Natural killer cell (primary cell): ENCODE measurements around the gene FCF1. TPM values are rescaled to one million over a fixed set of nuclear protein-coding genes. Genes with fewer than 3 reads are reported as not detected.

Source experiments
- ATAC-seq, 3 donors: fragments of 150-1000 bp in 2 of 3; fragments of 200-7000 bp in 1 of 3; cut with Tn5 transposase; 1 replicate in 1 of 3; 2 replicates in 2 of 3; pipeline ENCODE4 v1.10.0; 2021; ENCODE audit warnings: mild to moderate bottlenecking in 2 of 3, moderate library complexity in 2 of 3
- DNase-seq, 2 donors: peaks; one replicate each; pipeline versions ENCODE4 v3.0.0 to v3.0.0-alpha.2; 2013 to 2021; ENCODE audit warnings: mixed read lengths in 1 of 2
- H3K27ac ChIP-seq: one replicate; pipeline ENCODE4 v1.5.1; 2013; ENCODE audit warnings: mild to moderate bottlenecking, low read length
- H3K27me3 ChIP-seq: one replicate; pipeline ENCODE4 v1.6.1; 2013; ENCODE audit warnings: low read length; ENCODE audit not compliant: control insufficient read depth, insufficient read depth
- H3K36me3 ChIP-seq: one replicate; pipeline ENCODE4 v1.6.1; 2013; ENCODE audit warnings: low read length; ENCODE audit not compliant: control insufficient read depth, insufficient read depth
- H3K4me1 ChIP-seq: one replicate; pipeline ENCODE4 v1.6.1; 2013; ENCODE audit warnings: low read length; ENCODE audit not compliant: control insufficient read depth, insufficient read depth
- H3K4me3 ChIP-seq: one replicate; pipeline ENCODE4 v1.5.1; 2013; ENCODE audit warnings: low read length
- H3K9me3 ChIP-seq: one replicate; pipeline ENCODE4 v1.6.1; 2013; ENCODE audit warnings: low read length; ENCODE audit not compliant: control insufficient read depth, insufficient read depth
- H3K27ac Mint-ChIP-seq, 2 donors: one replicate each; pipeline ENCODE4 v1.8.0; 2022; ENCODE audit warnings: mild to moderate bottlenecking in 2 of 2, mixed read lengths in 2 of 2, moderate library complexity in 1 of 2
- H3K27me3 Mint-ChIP-seq, 2 donors: one replicate each; pipeline ENCODE4 v1.8.0; 2022; ENCODE audit warnings: low read depth in 2 of 2, mixed read lengths in 2 of 2
- H3K36me3 Mint-ChIP-seq: one replicate; pipeline ENCODE4 v1.8.0; 2022; ENCODE audit warnings: mixed read lengths
- H3K4me1 Mint-ChIP-seq, 2 donors: one replicate each; pipeline ENCODE4 v1.8.0; 2022; ENCODE audit warnings: mixed read lengths in 2 of 2
- H3K4me3 Mint-ChIP-seq: one replicate; pipeline ENCODE4 v1.8.0; 2022; ENCODE audit warnings: mild to moderate bottlenecking, moderate library complexity, mixed read lengths
- H3K9me3 Mint-ChIP-seq, 2 donors: one replicate each; pipeline ENCODE4 v1.8.0; 2022; ENCODE audit warnings: mixed read lengths in 2 of 2
- WGBS: methylation state at CpG from one replicate; pipeline ENCODE4 v1.1.7; 2013; ENCODE audit warnings: missing lambda C conversion rate; ENCODE audit not compliant: insufficient coverage; 5-methylcytosine and 5-hydroxymethylcytosine counted together
- intact Hi-C: fragments of 100-400 bp; cut with micrococcal nuclease; formaldehyde crosslinking; loops from one replicate; pipeline ENCODE4 v1.14.2; 2022
- total RNA-seq, 4 donors: library from RNA; stranded (reverse); fragments of 120-200 nt in 1 of 4; gene quantifications; one replicate each; pipeline versions ENCODE4 v1.2.3 to v1.2.4, GENCODE V29; 2013 to 2022
- TF ChIP-seq, protein P1 (sequence below): fragments of 200-600 bp; IDR thresholded peaks from one replicate; pipeline ENCODE4 v1.8.0; 2022; ENCODE audit warnings: antibody characterized with exemption

The FCF1 gene
- total RNA-seq, 3 donors from 2014 or later (not counting 1 experiment from before 2014, with no cell fraction given), result 37.1 to 49.6 (median 40.4) TPM

DNA sequence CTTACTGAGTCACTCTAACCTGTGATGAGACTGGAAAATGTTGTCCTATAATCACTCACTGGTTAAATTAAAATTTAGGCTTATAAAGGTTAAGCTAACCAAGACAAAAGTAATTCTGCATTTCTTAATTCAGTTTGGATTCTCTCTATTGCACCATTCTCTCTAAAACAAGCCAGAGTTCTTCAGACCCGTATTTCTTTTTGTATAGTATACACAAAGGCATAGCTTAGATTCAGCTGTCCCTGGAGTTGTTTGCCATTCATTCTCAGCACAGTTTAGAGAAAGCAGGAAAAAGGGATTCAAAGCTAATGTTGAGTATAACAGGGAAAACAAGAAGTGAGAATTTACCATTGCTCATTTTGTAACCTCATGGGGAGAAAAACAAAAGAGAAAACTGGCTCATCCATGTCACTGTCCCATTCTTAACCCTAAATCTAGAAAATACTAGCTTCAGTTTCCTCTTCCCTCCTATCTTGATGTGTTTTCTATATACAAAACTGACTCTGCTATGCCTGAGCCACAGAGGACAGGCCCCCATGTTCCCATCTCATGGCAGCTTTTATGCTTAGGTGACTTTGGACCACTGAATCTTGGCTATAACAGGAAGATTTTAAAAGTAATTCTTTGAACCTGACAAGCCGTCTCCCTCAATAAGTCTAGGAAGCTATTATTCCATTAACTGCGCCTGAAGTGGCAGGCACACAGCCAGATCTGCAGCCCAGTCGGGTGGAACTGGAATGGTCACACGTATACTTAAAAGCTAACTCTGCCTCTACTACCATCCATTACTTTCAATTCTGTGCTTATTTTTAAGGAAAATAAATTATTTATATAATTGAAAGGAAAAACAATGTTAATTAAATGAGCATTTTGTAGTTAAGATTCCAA is 7.1 kb upstream of the FCF1 start:
- Histone ChIP-seq H3K4me1 (no peaks in the 10 kb centered on the region), H3K36me3 (no peaks in the 10 kb centered on the region), H3K9me3 (peaks cover 5% of the 10 kb centered on the region), H3K27me3 (no peaks in the 10 kb centered on the region), H3K27ac (no peak overlapping the region), H3K4me3 (no peak overlapping the region)
- H3K36me3 Mint-ChIP-seq, result no peaks in the 10 kb centered on the region
- no peak overlapping the region for H3K4me3 Mint-ChIP-seq
- 86% methylated on average over 5 of the region's 5 CpGs for WGBS
- TF ChIP-seq, protein P1, sequence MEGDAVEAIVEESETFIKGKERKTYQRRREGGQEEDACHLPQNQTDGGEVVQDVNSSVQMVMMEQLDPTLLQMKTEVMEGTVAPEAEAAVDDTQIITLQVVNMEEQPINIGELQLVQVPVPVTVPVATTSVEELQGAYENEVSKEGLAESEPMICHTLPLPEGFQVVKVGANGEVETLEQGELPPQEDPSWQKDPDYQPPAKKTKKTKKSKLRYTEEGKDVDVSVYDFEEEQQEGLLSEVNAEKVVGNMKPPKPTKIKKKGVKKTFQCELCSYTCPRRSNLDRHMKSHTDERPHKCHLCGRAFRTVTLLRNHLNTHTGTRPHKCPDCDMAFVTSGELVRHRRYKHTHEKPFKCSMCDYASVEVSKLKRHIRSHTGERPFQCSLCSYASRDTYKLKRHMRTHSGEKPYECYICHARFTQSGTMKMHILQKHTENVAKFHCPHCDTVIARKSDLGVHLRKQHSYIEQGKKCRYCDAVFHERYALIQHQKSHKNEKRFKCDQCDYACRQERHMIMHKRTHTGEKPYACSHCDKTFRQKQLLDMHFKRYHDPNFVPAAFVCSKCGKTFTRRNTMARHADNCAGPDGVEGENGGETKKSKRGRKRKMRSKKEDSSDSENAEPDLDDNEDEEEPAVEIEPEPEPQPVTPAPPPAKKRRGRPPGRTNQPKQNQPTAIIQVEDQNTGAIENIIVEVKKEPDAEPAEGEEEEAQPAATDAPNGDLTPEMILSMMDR, result no peak
- H3K27ac Mint-ChIP-seq, result peak overlapping the region in 1 of 2 donors; percentile 0
- H3K4me1 Mint-ChIP-seq, result peaks cover 49 to 69% of the 10 kb centered on the region in 2 donors
- no peak for ATAC-seq
- no peaks in the 10 kb centered on the region for H3K27me3 Mint-ChIP-seq
- intact Hi-C loops, result no loop called here
- no peaks in the 10 kb centered on the region for H3K9me3 Mint-ChIP-seq
- DNase-seq, result no peak

DNA sequence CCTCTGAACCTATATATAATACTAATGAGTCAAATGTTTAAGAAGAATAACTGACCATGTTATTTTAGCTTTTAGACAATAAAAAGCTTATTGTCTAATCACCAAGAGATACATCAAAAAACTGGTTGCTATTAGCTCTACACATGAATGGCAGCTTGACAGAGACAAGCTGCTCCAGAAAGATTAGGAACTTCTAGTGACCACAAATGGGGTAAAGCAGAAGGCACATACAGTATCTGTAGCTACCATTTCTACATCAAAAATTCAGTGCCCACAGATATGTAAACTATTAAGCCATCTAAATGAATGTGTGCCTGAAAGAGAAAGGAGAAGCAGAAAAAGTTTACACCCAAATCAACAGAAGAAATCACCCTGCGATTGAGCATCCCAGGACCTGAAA is 2.5 kb upstream of the FCF1 start:
- H3K4me3 ChIP-seq, result no peak overlapping the region
- peaks cover 53 to 64% of the 10 kb centered on the region in 2 donors for H3K4me1 Mint-ChIP-seq
- 86% methylated on average over 1 of the region's 1 CpG for WGBS
- intact Hi-C loops, result loop anchor here (5.0 kb wide), 1 partner anchor 952 kb away; the partner anchor contains the start of genes ERG28 and TTLL5
- no peaks in the 10 kb centered on the region for H3K27me3 ChIP-seq
- H3K4me3 Mint-ChIP-seq, result peak overlapping the region; percentile 56
- no peaks in the 10 kb centered on the region for H3K27me3 Mint-ChIP-seq
- no peaks in the 10 kb centered on the region for H3K9me3 Mint-ChIP-seq
- H3K27ac Mint-ChIP-seq, result peak overlapping the region in 1 of 2 donors; percentile 70
- TF ChIP-seq, protein P1, result no peak
- H3K36me3 Mint-ChIP-seq, result peaks cover 4% of the 10 kb centered on the region
- no peaks in the 10 kb centered on the region for H3K9me3 ChIP-seq
- ATAC-seq, result no peak
- H3K36me3 ChIP-seq, result peaks cover 6% of the 10 kb centered on the region
- H3K4me1 ChIP-seq, result peaks cover 7% of the 10 kb centered on the region
- no peak for DNase-seq
- no peak overlapping the region for H3K27ac ChIP-seq

DNA sequence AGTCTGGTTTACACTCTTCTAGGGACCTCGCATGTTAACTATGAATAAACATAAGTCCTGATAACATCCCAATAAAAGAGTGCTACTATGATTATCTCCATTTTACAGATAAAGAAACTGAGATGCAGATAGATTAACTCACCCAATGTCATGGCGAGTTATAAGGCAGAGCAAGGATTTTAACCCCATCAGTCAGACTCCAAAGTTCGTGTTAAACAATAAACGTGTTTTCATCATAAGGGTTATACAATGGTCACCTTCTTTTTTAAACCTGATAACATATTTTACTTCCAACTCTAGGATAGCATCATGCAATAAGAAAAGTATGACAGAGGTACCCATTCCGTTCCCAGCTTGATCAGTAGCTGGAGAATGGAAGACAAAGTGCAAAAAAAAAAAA is 1.3 kb upstream of the FCF1 start:
- Histone ChIP-seq H3K36me3 (peaks cover 17% of the 10 kb centered on the region), H3K4me3 (no peak overlapping the region), H3K27me3 (no peaks in the 10 kb centered on the region), H3K9me3 (no peaks in the 10 kb centered on the region), H3K27ac (no peak overlapping the region), H3K4me1 (peaks cover 7% of the 10 kb centered on the region)
- 92% methylated on average over 3 of the region's 5 CpGs for WGBS
- H3K4me1 Mint-ChIP-seq, result peaks cover 50 to 58% of the 10 kb centered on the region in 2 donors
- ATAC-seq (no peak), DNase-seq (no peak)
- H3K4me3 Mint-ChIP-seq, result peak overlapping the region; percentile 97
- intact Hi-C loops, result loop anchor here (2.0 to 5.0 kb wide), 3 partner anchors 95 to 951 kb away; partner anchors contain the start of genes ERG28, ISCA2, NPC2 and TTLL5
- H3K27me3 Mint-ChIP-seq, result no peaks in the 10 kb centered on the region
- TF ChIP-seq, protein P1, result no peak
- H3K36me3 Mint-ChIP-seq, result peaks cover 7% of the 10 kb centered on the region
- H3K9me3 Mint-ChIP-seq, result no peaks in the 10 kb centered on the region
- peak overlapping the region; percentile 97 to 99 for H3K27ac Mint-ChIP-seq
